PC-3 (cell line): ENCODE data around the gene SMOC2. TPM values are rescaled to one million over a fixed set of nuclear protein-coding genes. Genes with fewer than 3 reads are reported as not detected.
"Not testable (repeated sequence)": the region's sequence is repeated elsewhere in the genome, so short reads cannot be mapped to it uniquely, and the experiment has no call there.

Source experiments
- ATAC-seq: fragments of 200-7000 bp; cut with Tn5 transposase; 2 replicates; pipeline ENCODE4 v1.9.1; 2020; ENCODE audit warnings: mild to moderate bottlenecking, moderate library complexity
- BruUV-seq: library from RNA; stranded (reverse); fragments of 400-500 nt; replicated peaks from 2 replicates; lab custom pipeline; 2021; lab: Mats Ljungman, UMichigan
- CTCF ChIA-PET: fragments of 300-600 bp; sonication (Branson Sonifier 250); formaldehyde crosslinking; loops from one replicate; lab custom pipeline; 2022; ENCODE audit warnings: antibody characterized with exemption; lab: Charles Lee
- POLR2A ChIA-PET: fragments of 300-600 bp; sonication (Branson Sonifier 250); formaldehyde crosslinking; loops from one replicate; lab custom pipeline; 2022; ENCODE audit warnings: antibody characterized with exemption; ENCODE audit not compliant: unreplicated experiment; lab: Charles Lee
- DNase-seq: peaks from one replicate; pipeline ENCODE4 v3.0.0-alpha.2; 2015
- H2AFZ ChIP-seq: fragments of 300-600 bp; sonication (generic); 2 replicates; pipeline ENCODE4 v1.6.0; 2016; ENCODE audit warnings: antibody characterized with exemption, low read length
- H3F3A ChIP-seq: fragments of 300-600 bp; sonication (generic); one replicate; pipeline ENCODE4 v1.6.0; 2017; ENCODE audit warnings: antibody characterized with exemption, low read length, control low read depth, mild to moderate bottlenecking; ENCODE audit not compliant: unreplicated experiment
- H3K27ac ChIP-seq: fragments of 300-600 bp; sonication (generic); 2 replicates; pipeline ENCODE4 v1.5.1; 2016; ENCODE audit warnings: mild to moderate bottlenecking, low read length
- H3K27me3 ChIP-seq: fragments of 300-600 bp; sonication (generic); 2 replicates; pipeline ENCODE4 v1.6.1; 2016; ENCODE audit warnings: low read length, mixed read lengths
- H3K36me3 ChIP-seq: fragments of 300-600 bp; sonication (generic); 2 replicates; pipeline ENCODE4 v1.6.1; 2016; ENCODE audit warnings: low read depth, mixed run types, low read length, mixed read lengths
- H3K4me1 ChIP-seq: fragments of 300-600 bp; sonication (generic); 2 replicates; pipeline ENCODE4 v1.5.1; 2016; ENCODE audit warnings: low read length; ENCODE audit not compliant: insufficient read depth
- H3K4me2 ChIP-seq: fragments of 300-600 bp; sonication (generic); 2 replicates; pipeline ENCODE4 v1.6.0; 2016; ENCODE audit warnings: low read length
- H3K4me3 ChIP-seq: fragments of 300-600 bp; sonication (generic); 2 replicates; pipeline ENCODE4 v1.5.1; 2016; ENCODE audit warnings: mild to moderate bottlenecking, low read length, mixed read lengths
- H3K79me2 ChIP-seq: fragments of 300-600 bp; sonication (generic); 2 replicates; pipeline ENCODE4 v1.6.1; 2017; ENCODE audit warnings: low read length, mixed read lengths
- H3K9ac ChIP-seq: fragments of 300-600 bp; sonication (generic); 2 replicates; pipeline ENCODE4 v1.6.0; 2016; ENCODE audit warnings: mild to moderate bottlenecking, low read length
- H3K9me2 ChIP-seq: fragments of 300-600 bp; sonication (generic); replicated peaks from 2 replicates; pipeline ENCODE4 v1.6.1; 2016; ENCODE audit warnings: mixed run types, low read length, mixed read lengths
- H3K9me3 ChIP-seq: fragments of 300-600 bp; sonication (generic); 2 replicates; pipeline ENCODE4 v1.6.1; 2016; ENCODE audit warnings: low read length, mixed read lengths
- H4K20me1 ChIP-seq: fragments of 300-600 bp; sonication (generic); 2 replicates; pipeline ENCODE4 v1.6.1; 2016; ENCODE audit warnings: low read length, mixed read lengths
- CTCF ChIP-seq: fragments of 300-600 bp; sonication (generic); conservative IDR thresholded peaks from 2 replicates; pipeline ENCODE4 v1.5.1; 2017; ENCODE audit warnings: antibody characterized with exemption, low read depth, mild to moderate bottlenecking, low read length
- EZH2 ChIP-seq: fragments of 300-600 bp; sonication (generic); IDR thresholded peaks from one replicate; pipeline ENCODE4 v1.6.1; 2017; ENCODE audit warnings: antibody characterized with exemption, mild to moderate bottlenecking, low read length; ENCODE audit not compliant: unreplicated experiment
- EZH2phosphoT487 ChIP-seq: fragments of 300-600 bp; sonication (generic); IDR thresholded peaks from 2 replicates; pipeline ENCODE4 v1.6.1; 2018; ENCODE audit warnings: mild to moderate bottlenecking, antibody characterized with exemption, low read length, borderline replicate concordance
- intact Hi-C: fragments of 100-400 bp; cut with micrococcal nuclease; formaldehyde crosslinking; loops from 2 replicates; pipeline ENCODE4 v1.9.0; 2023
- total RNA-seq: library from RNA; depleted of rRNA; stranded (reverse); fragments of >200 nt; gene quantifications from 2 replicates; pipeline ENCODE4 v1.2.3, GENCODE V29; 2014

Gene SMOC2
- total RNA-seq, 1 experiment from 2014 or later: not detected

DNA sequence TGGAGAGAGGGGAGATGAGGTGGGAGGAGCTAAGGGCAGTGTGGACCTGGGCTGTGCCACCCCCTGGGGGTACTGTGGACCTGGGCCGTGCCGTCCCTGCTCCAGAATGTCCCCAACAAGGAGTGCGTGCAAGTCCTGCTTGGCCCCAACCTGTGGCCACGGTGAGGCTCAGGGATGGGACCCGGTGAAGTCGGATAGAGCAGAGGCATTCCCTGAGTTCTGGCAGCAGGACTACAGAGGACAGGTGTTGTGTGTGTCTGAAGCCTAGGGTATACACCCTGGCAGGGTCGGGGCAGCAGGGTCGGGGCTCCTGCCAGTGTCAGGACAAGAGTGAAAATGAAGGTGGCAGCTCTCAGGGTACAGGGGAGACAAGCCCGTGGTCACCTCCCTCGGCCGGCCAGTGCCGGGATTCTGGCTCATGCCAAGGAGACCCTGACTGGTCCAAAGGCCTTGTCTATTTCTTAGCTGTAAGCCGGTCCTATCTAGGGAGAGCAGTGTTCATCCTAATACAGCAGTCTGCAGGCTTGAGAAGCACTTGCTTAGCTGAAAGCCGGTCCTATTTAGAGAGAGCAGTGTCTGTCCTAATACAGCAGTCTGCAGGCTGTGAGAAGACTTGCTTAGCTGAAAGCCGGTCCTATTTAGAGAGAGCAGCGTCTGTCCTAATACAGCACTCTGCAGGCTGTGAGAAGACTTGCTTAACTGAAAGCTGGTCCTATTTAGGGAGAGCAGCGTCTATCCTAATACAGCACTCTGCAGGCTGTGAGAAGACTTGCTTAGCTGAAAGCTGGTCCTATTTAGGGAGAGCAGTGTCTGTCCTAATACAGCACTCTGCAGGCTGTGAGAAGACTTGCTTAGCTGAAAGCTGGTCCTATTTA lies 95.9 kb downstream of the SMOC2 start:
- no peak overlapping the region for H3K27ac ChIP-seq
- TF ChIP-seq EZH2 (no peak), EZH2phosphoT487 (no peak), CTCF (no peak)
- POLR2A ChIA-PET: no interaction called here
- H2AFZ ChIP-seq: no peak overlapping the region
- no peaks in the 10 kb centered on the region for H3K4me1 ChIP-seq
- intact Hi-C loops: no loop called here
- H3K9me3 ChIP-seq: no peaks in the 10 kb centered on the region
- ATAC-seq: no peak
- CTCF ChIA-PET: no interaction called here
- no peaks in the 10 kb centered on the region for H3K9me2 ChIP-seq
- BruUV-seq: no TSS peak
- H3K36me3 ChIP-seq: no peaks in the 10 kb centered on the region
- no peak for DNase-seq
- no peak overlapping the region for H3K4me2 ChIP-seq
- H3K79me2 ChIP-seq: no peaks in the 10 kb centered on the region
- H4K20me1 ChIP-seq: no peaks in the 10 kb centered on the region
- no peak overlapping the region for H3K4me3 ChIP-seq
- H3K27me3 ChIP-seq: peaks cover 14% of the 10 kb centered on the region
- H3F3A ChIP-seq: no peaks in the 10 kb centered on the region
- H3K9ac ChIP-seq: no peak overlapping the region

DNA sequence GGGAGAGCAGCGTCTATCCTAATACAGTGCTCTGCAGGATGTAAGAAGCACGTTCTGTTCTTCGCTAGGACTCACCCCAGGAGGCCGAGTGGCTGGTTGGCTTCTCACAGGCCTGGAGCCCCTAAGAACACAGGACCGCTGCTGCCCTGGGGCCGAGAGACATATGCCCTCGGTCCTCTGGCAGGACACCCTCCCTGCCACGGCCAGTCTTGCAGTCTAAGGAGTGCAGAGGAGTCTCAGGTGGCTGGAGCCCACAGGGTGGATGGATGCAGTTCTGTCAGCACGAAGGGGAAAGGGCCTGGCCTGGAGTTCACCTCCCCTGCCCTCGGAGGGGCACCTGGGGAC lies 96.5 kb downstream of the SMOC2 start:
- no peak for ATAC-seq
- no peaks in the 10 kb centered on the region for H4K20me1 ChIP-seq

GRCh38 chr6:168538188-168538891 lies 97.4 kb downstream of the SMOC2 start:
- H3K9me2 ChIP-seq, H3K9me3 ChIP-seq, DNase-seq, intact Hi-C loops, H4K20me1 ChIP-seq, H2AFZ ChIP-seq, H3K4me2 ChIP-seq, H3K79me2 ChIP-seq, H3K4me3 ChIP-seq, POLR2A ChIA-PET, H3K36me3 ChIP-seq, H3K27ac ChIP-seq, CTCF ChIA-PET, H3K4me1 ChIP-seq, H3K9ac ChIP-seq, H3F3A ChIP-seq, ATAC-seq, BruUV-seq: not testable (repeated sequence)
- H3K27me3 ChIP-seq: peaks cover 29% of the 10 kb centered on the region

More for the DNA sequence above, 96.5 kb downstream of the SMOC2 start:
- Histone ChIP-seq H3K27ac (no peak overlapping the region), H3K4me1 (no peaks in the 10 kb centered on the region), H3K4me2 (no peak overlapping the region), H3K9me3 (no peaks in the 10 kb centered on the region), H3K27me3 (peaks cover 20% of the 10 kb centered on the region), H2AFZ (no peak overlapping the region), H3K9ac (no peak overlapping the region), H3K9me2 (no peaks in the 10 kb centered on the region), H3K36me3 (no peaks in the 10 kb centered on the region), H3K4me3 (no peak overlapping the region), H3K79me2 (no peaks in the 10 kb centered on the region), H3F3A (no peaks in the 10 kb centered on the region)
- no TSS peak for BruUV-seq
- no peak for TF ChIP-seq EZH2phosphoT487
- no peak for TF ChIP-seq EZH2
- TF ChIP-seq CTCF: no peak
- intact Hi-C loops: no loop called here
- POLR2A ChIA-PET: no interaction called here
- CTCF ChIA-PET: no interaction called here
- no peak for DNase-seq
